PC-3 (cell line): ENCODE data around the gene PRKCE. TPM values are rescaled to one million over a fixed set of nuclear protein-coding genes. Genes with fewer than 3 reads are reported as not detected.

ENCODE experiments used
- ATAC-seq: fragments of 200-7000 bp; cut with Tn5 transposase; 2 replicates; pipeline ENCODE4 v1.9.1; 2020; ENCODE audit warnings: mild to moderate bottlenecking, moderate library complexity
- BruUV-seq: library from RNA; stranded (reverse); fragments of 400-500 nt; replicated peaks from 2 replicates; lab custom pipeline; 2021; lab: Mats Ljungman, UMichigan
- CTCF ChIA-PET: fragments of 300-600 bp; sonication (Branson Sonifier 250); formaldehyde crosslinking; loops from one replicate; lab custom pipeline; 2022; ENCODE audit warnings: antibody characterized with exemption; lab: Charles Lee
- POLR2A ChIA-PET: fragments of 300-600 bp; sonication (Branson Sonifier 250); formaldehyde crosslinking; loops from one replicate; lab custom pipeline; 2022; ENCODE audit warnings: antibody characterized with exemption; ENCODE audit not compliant: unreplicated experiment; lab: Charles Lee
- DNase-seq: peaks from one replicate; pipeline ENCODE4 v3.0.0-alpha.2; 2015
- H2AFZ ChIP-seq: fragments of 300-600 bp; sonication (generic); 2 replicates; pipeline ENCODE4 v1.6.0; 2016; ENCODE audit warnings: antibody characterized with exemption, low read length
- H3F3A ChIP-seq: fragments of 300-600 bp; sonication (generic); one replicate; pipeline ENCODE4 v1.6.0; 2017; ENCODE audit warnings: antibody characterized with exemption, low read length, control low read depth, mild to moderate bottlenecking; ENCODE audit not compliant: unreplicated experiment
- H3K27ac ChIP-seq: fragments of 300-600 bp; sonication (generic); 2 replicates; pipeline ENCODE4 v1.5.1; 2016; ENCODE audit warnings: mild to moderate bottlenecking, low read length
- H3K27me3 ChIP-seq: fragments of 300-600 bp; sonication (generic); 2 replicates; pipeline ENCODE4 v1.6.1; 2016; ENCODE audit warnings: low read length, mixed read lengths
- H3K36me3 ChIP-seq: fragments of 300-600 bp; sonication (generic); 2 replicates; pipeline ENCODE4 v1.6.1; 2016; ENCODE audit warnings: low read depth, mixed run types, low read length, mixed read lengths
- H3K4me1 ChIP-seq: fragments of 300-600 bp; sonication (generic); 2 replicates; pipeline ENCODE4 v1.5.1; 2016; ENCODE audit warnings: low read length; ENCODE audit not compliant: insufficient read depth
- H3K4me2 ChIP-seq: fragments of 300-600 bp; sonication (generic); 2 replicates; pipeline ENCODE4 v1.6.0; 2016; ENCODE audit warnings: low read length
- H3K4me3 ChIP-seq: fragments of 300-600 bp; sonication (generic); 2 replicates; pipeline ENCODE4 v1.5.1; 2016; ENCODE audit warnings: mild to moderate bottlenecking, low read length, mixed read lengths
- H3K79me2 ChIP-seq: fragments of 300-600 bp; sonication (generic); 2 replicates; pipeline ENCODE4 v1.6.1; 2017; ENCODE audit warnings: low read length, mixed read lengths
- H3K9ac ChIP-seq: fragments of 300-600 bp; sonication (generic); 2 replicates; pipeline ENCODE4 v1.6.0; 2016; ENCODE audit warnings: mild to moderate bottlenecking, low read length
- H3K9me2 ChIP-seq: fragments of 300-600 bp; sonication (generic); replicated peaks from 2 replicates; pipeline ENCODE4 v1.6.1; 2016; ENCODE audit warnings: mixed run types, low read length, mixed read lengths
- H3K9me3 ChIP-seq: fragments of 300-600 bp; sonication (generic); 2 replicates; pipeline ENCODE4 v1.6.1; 2016; ENCODE audit warnings: low read length, mixed read lengths
- H4K20me1 ChIP-seq: fragments of 300-600 bp; sonication (generic); 2 replicates; pipeline ENCODE4 v1.6.1; 2016; ENCODE audit warnings: low read length, mixed read lengths
- EZH2 ChIP-seq: fragments of 300-600 bp; sonication (generic); IDR thresholded peaks from one replicate; pipeline ENCODE4 v1.6.1; 2017; ENCODE audit warnings: antibody characterized with exemption, mild to moderate bottlenecking, low read length; ENCODE audit not compliant: unreplicated experiment
- EZH2phosphoT487 ChIP-seq: fragments of 300-600 bp; sonication (generic); IDR thresholded peaks from 2 replicates; pipeline ENCODE4 v1.6.1; 2018; ENCODE audit warnings: mild to moderate bottlenecking, antibody characterized with exemption, low read length, borderline replicate concordance
- intact Hi-C: fragments of 100-400 bp; cut with micrococcal nuclease; formaldehyde crosslinking; loops from 2 replicates; pipeline ENCODE4 v1.9.0; 2023
- total RNA-seq: library from RNA; depleted of rRNA; stranded (reverse); fragments of >200 nt; gene quantifications from 2 replicates; pipeline ENCODE4 v1.2.3, GENCODE V29; 2014
- TF ChIP-seq, protein P1 (sequence below): fragments of 300-600 bp; sonication (generic); conservative IDR thresholded peaks from 2 replicates; pipeline ENCODE4 v1.5.1; 2017; ENCODE audit warnings: antibody characterized with exemption, low read depth, mild to moderate bottlenecking, low read length

PRKCE gene
- total RNA-seq, 1 experiment from 2014 or later = 7.0 TPM

DNA sequence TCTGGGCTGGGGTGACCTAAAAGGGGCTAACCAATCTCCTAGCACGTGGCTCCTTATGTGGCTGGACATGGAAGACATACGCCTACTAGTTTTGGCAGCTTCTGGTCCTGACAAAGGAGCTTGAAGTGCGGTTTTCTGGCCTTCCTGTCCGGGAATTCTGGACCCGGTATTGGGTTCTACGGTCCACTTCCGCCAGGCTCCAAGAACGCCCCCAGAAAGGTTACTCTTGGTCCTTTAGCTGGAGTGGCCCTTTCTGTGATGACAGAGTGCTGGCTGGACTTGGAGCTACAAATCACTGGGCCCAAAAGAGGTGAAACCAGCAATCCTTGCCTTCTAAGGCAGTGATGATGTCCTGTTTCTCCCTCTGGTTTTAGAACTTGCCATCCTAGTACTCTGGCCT is 481.5 kb downstream of the PRKCE start:
- no peaks in the 10 kb centered on the region for H3K4me1 ChIP-seq
- ATAC-seq (no peak), DNase-seq (no peak)
- H3K27ac ChIP-seq = no peak overlapping the region
- no peaks in the 10 kb centered on the region for H3K27me3 ChIP-seq
- no peaks in the 10 kb centered on the region for H3K9me2 ChIP-seq
- H3K9ac ChIP-seq = no peak overlapping the region
- intact Hi-C loops = no loop called here
- H3K4me3 ChIP-seq = no peak overlapping the region
- no peak overlapping the region for H2AFZ ChIP-seq
- no peak for TF ChIP-seq EZH2
- TF ChIP-seq EZH2phosphoT487 = no peak
- TF ChIP-seq, protein P1, sequence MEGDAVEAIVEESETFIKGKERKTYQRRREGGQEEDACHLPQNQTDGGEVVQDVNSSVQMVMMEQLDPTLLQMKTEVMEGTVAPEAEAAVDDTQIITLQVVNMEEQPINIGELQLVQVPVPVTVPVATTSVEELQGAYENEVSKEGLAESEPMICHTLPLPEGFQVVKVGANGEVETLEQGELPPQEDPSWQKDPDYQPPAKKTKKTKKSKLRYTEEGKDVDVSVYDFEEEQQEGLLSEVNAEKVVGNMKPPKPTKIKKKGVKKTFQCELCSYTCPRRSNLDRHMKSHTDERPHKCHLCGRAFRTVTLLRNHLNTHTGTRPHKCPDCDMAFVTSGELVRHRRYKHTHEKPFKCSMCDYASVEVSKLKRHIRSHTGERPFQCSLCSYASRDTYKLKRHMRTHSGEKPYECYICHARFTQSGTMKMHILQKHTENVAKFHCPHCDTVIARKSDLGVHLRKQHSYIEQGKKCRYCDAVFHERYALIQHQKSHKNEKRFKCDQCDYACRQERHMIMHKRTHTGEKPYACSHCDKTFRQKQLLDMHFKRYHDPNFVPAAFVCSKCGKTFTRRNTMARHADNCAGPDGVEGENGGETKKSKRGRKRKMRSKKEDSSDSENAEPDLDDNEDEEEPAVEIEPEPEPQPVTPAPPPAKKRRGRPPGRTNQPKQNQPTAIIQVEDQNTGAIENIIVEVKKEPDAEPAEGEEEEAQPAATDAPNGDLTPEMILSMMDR = no peak
- CTCF ChIA-PET = no interaction called here
- POLR2A ChIA-PET = no interaction called here
- H3K9me3 ChIP-seq = no peaks in the 10 kb centered on the region
- H3K79me2 ChIP-seq = no peaks in the 10 kb centered on the region
- BruUV-seq = no TSS peak
- no peaks in the 10 kb centered on the region for H4K20me1 ChIP-seq
- no peaks in the 10 kb centered on the region for H3K36me3 ChIP-seq
- H3F3A ChIP-seq = no peaks in the 10 kb centered on the region
- no peak overlapping the region for H3K4me2 ChIP-seq

DNA sequence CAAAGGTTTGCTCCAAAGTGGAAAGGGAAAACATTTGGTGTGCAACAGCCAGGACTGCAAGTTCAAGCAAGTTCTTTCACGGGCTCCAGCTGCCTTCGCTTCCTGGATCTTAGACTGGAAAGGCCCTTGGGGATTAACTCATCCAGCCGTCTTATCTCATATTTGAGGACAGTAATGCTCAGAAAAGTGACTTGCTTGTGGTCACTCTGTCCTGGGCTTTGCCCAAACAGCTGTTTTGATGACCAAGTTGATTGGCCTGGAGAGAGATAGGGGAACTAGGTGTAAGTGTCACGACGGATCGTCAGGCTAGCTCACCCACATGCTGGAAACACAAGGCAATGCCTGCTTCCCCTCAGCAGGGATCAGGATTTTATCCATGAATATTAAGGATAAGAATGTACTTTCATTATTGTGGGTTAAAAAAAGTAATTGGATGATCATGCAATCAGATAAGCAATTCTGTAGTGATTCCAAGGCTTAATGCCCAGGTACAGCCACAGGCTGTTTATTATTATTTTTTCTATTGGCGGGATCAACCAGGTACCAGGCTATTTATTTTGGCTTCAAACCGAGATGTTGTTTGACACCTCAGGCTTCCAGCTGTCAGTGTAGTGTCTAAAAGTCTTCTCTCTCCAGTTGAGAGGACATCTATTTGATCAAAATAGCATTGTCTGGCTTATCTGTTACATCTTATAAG is 483.2 kb downstream of the PRKCE start:
- Histone ChIP-seq H3K27me3 (no peaks in the 10 kb centered on the region), H3K9me2 (no peaks in the 10 kb centered on the region), H3K4me3 (no peak overlapping the region), H2AFZ (no peak overlapping the region), H3K79me2 (no peaks in the 10 kb centered on the region), H3K9me3 (no peaks in the 10 kb centered on the region), H3K4me2 (no peak overlapping the region), H3K36me3 (no peaks in the 10 kb centered on the region), H3K4me1 (no peaks in the 10 kb centered on the region), H4K20me1 (no peaks in the 10 kb centered on the region), H3F3A (no peaks in the 10 kb centered on the region), H3K27ac (no peak overlapping the region), H3K9ac (no peak overlapping the region)
- no peak for TF ChIP-seq EZH2phosphoT487
- TF ChIP-seq EZH2 = no peak
- TF ChIP-seq, protein P1 = no peak
- ATAC-seq = no peak
- ChIA-PET CTCF (no interaction called here), POLR2A (no interaction called here)
- intact Hi-C loops = no loop called here
- no TSS peak for BruUV-seq
- DNase-seq = no peak

DNA sequence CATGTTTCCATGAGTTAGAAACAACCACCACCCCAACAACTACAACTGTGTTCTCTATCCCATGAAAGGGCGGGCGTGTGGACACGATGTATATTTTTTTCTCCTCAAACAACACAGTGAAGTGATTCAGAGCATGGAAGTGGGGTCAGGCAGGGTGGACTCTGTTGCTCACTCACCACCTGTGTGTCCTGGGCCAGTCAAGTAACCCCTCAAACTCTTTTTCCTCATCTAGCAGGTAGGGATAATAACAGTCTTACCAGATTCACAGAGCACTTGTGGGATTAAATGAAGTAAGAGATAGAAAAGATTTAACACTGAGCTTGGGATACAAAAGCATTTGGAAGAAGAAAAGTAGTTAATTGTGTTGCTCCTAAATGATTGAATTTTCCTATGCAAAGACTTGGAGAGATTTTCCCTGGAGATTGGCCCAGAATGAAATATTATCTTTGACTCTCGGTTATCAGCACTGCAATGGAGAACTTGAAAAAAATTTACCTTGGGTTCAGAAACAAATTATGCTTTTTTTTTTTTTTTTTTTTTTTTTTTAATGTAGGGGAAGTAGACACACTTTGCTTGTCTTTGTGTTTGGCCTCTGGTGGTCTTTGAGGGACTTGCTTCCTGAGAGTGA is 483.9 kb downstream of the PRKCE start:
- no peaks in the 10 kb centered on the region for H3K27me3 ChIP-seq
- ATAC-seq (no peak), DNase-seq (no peak)
- no peaks in the 10 kb centered on the region for H3K36me3 ChIP-seq
- H3K27ac ChIP-seq = no peak overlapping the region
- H3F3A ChIP-seq = no peaks in the 10 kb centered on the region
- no peaks in the 10 kb centered on the region for H3K9me3 ChIP-seq
- no peak overlapping the region for H3K4me2 ChIP-seq
- no peak for TF ChIP-seq EZH2
- no peak for TF ChIP-seq EZH2phosphoT487
- TF ChIP-seq, protein P1 = no peak
- no TSS peak for BruUV-seq
- H3K9ac ChIP-seq = no peak overlapping the region
- no peak overlapping the region for H3K4me3 ChIP-seq
- H3K79me2 ChIP-seq = no peaks in the 10 kb centered on the region
- ChIA-PET POLR2A (no interaction called here), CTCF (no interaction called here)
- H3K4me1 ChIP-seq = no peaks in the 10 kb centered on the region
- no peaks in the 10 kb centered on the region for H4K20me1 ChIP-seq
- intact Hi-C loops = no loop called here
- no peaks in the 10 kb centered on the region for H3K9me2 ChIP-seq
- no peak overlapping the region for H2AFZ ChIP-seq
